ENCODE measurements around the gene ARMH1.
"Not testable (repeated sequence)": the region's sequence is repeated elsewhere in the genome, so short reads cannot be mapped to it uniquely, and the experiment has no call there.

Gene ARMH1

DNA sequence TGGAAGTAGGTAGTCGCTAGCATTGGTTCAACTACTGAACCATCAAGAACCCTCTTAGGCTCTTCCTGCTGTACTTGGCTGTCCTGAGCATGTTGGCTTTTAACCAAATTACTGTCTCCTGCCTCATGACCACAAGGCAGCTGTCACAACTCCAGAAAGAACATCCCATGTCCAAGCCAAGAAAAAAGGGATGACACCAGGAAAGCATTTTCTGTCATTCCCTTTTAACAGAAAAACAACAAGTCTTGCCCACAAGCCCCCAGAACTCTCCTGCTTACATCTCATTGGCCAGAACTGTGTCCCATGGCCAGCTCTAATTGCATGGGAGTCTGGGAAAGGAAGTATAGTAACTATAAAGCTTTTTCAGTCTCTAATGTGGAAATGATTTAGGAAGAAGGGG, 58.9 kb downstream of the ARMH1 start:
- intact Hi-C loops (cut with DNase I): loop anchor here (10.0 kb wide), 1 partner anchor 571 kb away; no protein-coding TSS in a partner anchor
- DNase-seq: no peak

DNA sequence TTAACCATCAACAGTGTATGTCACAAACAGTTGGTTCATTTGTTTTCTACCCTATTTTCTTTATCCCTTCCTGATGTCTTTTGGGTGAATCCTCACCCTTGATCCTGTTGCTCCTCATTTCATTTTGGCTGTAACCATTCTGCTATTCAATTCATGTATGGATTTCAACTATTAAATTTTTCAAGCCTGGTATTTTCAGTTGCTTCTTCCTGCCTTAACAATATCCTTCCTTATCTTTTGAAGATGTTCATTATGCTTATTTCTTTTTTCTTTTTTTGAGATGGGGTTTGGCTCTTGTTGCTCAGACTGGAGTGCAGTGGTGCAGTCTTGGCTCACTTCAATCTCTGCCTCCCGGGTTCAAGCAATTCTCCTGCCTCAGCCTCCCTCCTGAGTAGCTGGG, 59.3 kb downstream of the ARMH1 start:
- intact Hi-C loops (cut with DNase I): loop anchor here (10.0 kb wide), 1 partner anchor 571 kb away; no protein-coding TSS in a partner anchor
- DNase-seq: no peak

DNA sequence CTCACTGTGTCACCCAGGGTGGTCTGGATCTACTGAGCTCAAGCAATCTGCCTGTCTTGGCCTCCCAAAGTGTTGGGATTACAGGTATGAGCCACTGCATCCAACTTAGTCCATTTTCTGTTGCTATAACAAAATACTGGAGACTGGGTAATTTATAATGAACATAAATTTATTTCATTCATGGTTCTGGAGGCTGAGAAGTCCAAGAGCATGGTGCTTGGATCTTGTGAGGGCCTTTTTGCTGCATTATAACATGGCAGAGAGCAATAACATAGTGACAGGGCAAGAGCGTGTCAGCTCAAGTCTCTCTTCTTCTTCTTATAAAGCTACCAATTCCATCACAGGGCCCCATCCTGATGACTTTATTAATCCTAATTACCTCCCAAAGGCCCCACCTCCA, 61.5 kb downstream of the ARMH1 start:
- no peak for DNase-seq
- intact Hi-C loops (cut with DNase I): loop anchor here (10.0 kb wide), 1 partner anchor 569 kb away; no protein-coding TSS in a partner anchor

DNA sequence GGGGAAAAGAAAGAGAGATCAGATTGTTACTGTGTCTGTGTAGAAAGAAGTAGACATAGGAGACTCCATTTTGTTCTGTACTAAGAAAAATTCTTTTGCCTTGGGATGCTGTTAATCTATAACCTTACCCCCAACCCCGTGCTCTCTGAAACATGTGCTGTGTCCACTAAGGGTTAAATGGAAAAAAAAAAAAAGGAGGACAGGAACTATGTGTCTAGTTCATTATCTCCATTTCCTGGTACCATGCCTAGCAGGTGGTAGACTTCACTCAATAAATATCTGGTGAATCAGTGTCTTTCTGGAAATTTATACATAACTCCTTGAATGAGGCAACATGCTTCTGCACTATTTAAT, 64.4 kb downstream of the ARMH1 start:
- intact Hi-C loops (cut with DNase I): loop anchor here (10.0 kb wide), 1 partner anchor 566 kb away; no protein-coding TSS in a partner anchor
- not testable (repeated sequence) for DNase-seq

DNA sequence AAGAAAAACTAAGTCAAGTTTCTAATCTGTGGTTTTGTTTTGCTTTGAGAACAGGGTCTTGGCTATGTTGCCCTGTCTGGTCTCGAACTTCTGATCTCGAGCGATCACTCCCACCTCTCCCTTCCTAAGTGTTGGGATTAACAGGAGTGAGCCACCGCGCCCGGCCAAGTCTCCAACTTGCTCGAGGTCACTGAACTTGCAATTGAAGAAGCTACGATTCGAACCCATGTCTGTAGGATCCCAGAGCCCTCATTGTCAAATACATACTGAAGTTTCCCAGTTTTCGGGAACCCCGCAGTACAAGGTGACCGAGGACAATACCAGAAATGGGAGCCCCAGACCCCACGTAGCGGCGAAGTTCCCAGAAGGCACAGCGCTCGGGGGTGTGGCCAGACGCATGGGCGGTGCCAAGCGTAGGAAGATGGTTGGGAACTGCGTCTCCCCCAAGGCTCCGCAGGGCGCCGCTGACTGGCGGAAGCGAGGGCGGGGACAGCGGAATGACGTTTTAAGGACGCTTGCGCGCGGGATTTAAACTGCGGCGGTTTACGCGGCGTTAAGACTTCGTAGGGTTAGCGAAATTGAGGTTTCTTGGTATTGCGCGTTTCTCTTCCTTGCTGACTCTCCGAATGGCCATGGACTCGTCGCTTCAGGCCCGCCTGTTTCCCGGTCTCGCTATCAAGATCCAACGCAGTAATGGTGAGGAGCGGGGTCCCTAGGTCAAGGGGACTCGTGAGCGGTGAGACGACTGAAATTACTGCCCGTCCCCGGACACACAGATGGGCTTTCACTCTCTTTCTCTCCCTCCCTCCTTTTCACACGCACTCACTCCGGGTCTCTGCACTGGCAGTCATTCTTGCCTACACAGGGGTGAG, 65.0 kb downstream of the ARMH1 start, which contains the start of gene KIF2C:
TSS of gene KIF2C (plus strand) at position 531 of the 872 bp plus-strand sequence. CDS start at position 627, 96 bp downstream.
- peak; percentile 93 to 99 (median 97) for DNase-seq
- intact Hi-C loops (cut with DNase I): loop anchor here (5.0 to 10.0 kb wide), 2 partner anchors 38 to 565 kb away; partner anchors contain the start of gene RPS8

DNA sequence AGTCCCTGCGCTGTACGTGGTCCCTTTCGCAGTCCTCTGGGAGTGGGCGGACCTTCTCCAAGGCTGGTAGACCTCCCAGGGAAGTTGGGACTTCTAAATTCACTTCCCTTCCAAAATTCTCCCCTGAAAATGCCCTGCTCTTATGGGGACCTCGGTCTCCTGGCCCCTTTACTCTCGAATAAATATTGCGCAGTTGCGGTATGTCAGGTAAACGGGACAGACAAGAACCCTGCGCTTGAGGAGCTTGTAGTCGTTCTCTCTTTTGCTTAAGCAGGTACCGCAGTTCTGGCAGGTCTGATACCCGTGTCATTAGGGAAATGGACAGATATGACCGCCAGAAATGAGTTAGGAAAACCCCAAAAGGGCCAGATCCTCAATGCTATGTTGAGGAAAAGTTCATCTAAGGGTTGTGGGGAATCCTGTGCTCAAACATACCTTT, 65.7 kb downstream of the ARMH1 start:
- intact Hi-C loops (cut with DNase I): loop anchor here (5.0 kb wide), 1 partner anchor 37 kb away; the partner anchor contains the start of gene RPS8
- DNase-seq: no peak

DNA sequence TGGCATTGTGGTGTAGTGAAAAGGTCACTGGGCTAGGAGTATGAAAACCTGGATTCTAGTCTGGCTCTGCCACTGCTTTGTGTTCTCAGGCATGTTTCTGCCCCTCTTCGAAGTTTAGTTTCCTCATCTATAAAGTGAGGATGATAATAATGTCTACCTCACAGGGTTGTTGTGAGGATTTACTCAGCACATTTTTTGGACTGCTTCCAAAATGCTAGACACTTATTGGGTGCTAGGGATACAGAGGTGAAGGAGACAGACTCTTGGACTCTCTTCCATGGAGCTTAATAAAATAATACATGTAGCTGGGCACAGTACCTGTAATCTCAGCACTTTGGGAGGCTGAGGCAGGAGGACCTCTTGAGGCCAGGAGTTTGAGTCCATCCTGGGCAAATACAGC, 68.7 kb downstream of the ARMH1 start:
- intact Hi-C loops (cut with DNase I): loop anchor here (5.0 kb wide), 1 partner anchor 34 kb away; the partner anchor contains the start of gene RPS8

DNA sequence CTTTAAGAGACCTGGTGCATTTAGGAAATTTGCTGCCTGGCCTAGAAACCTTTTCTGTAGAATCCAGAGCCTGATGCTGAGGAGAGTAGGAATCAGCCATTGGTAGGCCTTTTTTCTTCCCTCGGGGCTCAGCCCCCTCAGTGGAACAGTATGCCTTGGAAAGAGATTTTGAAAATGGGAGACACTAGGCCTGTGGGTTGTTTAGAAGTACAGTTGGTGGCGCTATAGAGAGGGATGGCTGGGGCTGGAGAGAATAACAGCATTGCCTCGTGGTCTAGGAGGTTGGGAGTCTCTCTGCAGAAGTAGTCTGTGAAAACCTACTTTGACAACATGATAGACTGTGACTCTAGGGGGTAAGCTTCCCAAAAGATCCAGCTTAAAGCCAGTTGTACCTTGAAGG, 73.4 kb downstream of the ARMH1 start:
- intact Hi-C loops (cut with DNase I): no loop called here
- DNase-seq: no peak

More for the DNA sequence above, 68.7 kb downstream of the ARMH1 start:
- DNase-seq: no peak

DNA sequence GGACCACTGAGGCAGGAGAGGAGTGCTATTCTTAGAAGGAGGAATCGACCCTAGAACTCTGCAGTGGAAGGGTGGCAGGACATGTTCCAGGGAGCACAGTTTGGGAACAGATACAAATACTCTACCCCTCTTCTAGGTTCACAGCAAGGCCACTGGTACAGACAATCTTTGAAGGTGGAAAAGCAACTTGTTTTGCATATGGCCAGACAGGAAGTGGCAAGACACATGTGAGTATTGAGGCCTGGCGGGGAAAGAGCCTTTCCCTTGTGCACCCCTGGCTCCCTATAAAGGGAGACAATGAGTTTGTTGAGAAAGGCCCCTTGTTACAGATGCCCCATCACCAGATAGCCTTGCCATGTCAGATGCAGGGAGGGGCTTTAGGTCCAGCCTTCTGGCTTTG, 82.9 kb downstream of the ARMH1 start:
- intact Hi-C loops (cut with DNase I): no loop called here

DNA sequence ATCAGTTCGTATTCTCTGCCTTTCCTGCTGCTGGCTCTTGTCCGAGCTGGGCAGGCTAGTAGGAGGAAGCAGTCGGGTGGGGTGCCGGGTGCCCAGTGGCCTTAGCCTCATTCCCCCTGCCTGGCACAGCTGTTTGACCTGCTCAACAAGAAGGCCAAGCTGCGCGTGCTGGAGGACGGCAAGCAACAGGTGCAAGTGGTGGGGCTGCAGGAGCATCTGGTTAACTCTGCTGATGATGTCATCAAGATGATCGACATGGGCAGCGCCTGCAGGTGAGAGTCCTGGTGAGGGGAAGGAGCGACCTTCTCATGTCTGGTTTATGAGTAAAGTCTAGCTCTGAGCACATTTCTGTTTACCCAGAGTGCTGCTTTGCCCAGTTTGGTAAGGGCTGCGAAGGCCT, 84.6 kb downstream of the ARMH1 start:
- DNase-seq: no peak
- intact Hi-C loops (cut with DNase I): no loop called here

More for the DNA sequence above, 82.9 kb downstream of the ARMH1 start:
- DNase-seq: no peak

DNA sequence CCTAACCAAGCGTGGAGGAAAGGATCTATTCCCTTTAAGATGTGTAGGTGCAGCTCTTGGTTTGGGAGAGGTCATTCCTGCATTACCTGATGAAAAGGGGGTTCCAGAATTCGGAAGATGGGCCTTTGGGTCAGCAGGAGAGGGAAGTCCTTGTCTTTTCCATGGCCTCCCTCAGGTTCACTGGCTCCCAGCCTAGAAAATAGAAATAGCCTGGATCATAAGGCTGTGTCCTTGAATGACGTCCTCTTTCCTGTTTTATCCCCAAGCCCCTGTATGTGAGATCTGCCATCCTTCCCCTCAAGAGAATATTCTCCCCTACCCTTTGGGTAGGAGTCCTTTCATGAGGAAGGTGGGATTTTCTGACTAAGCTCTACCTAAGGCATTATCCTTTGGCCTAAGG, 86.4 kb downstream of the ARMH1 start:
- intact Hi-C loops (cut with DNase I): no loop called here
- DNase-seq: no peak

DNA sequence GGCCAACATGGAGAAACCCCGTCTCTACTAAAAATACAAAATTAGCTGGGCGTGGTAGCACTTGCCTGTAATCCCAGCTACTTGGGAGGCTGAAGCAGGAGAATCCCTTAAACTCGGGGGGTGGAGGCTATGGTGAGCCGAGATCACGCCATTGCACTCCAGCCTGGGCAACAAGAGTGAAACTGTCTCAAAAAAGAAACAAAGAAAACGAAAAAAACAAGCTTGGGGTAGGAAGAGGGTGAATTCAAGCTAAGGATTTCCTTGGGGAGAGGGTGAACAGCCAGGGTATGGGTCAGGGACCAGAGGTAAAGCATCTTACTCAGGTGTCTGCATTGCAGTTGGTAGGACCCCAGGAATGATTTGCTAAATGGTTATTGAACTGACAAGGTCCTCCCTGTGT, 91.9 kb downstream of the ARMH1 start:
- DNase-seq; intact Hi-C loops (cut with DNase I): not testable (repeated sequence)

Data from head of caudate nucleus (tissue), 42 donors.